ENCODE results near the gene FBRSL1. TPM values are rescaled to one million over a fixed set of nuclear protein-coding genes. Genes with fewer than 3 reads are reported as not detected.

Gene FBRSL1
- total and polyA plus RNA-seq, 2 donors (not counting 3 experiments of a cell fraction or from before 2014, with no cell fraction given): 19.3 to 79.8 TPM

GRCh38 chr12:132529156-132529839 is 39.3 kb downstream of the FBRSL1 start:
- no peak for DNase-seq (ENCODE audit: low read depth, low spot score)
- Histone ChIP-seq H3K79me2 (ENCODE audit: control insufficient read depth, insufficient read depth, low read length) (no peaks in the 10 kb centered on the region), H2AFZ (ENCODE audit: low read depth, low read length) (no peak overlapping the region), H3K27me3 (ENCODE audit: control insufficient read depth in 2 of 2, insufficient read depth in 2 of 2, low read length in 2 of 2) (no peaks in the 10 kb centered on the region), H3K4me1 (ENCODE audit: control insufficient read depth, extremely low read depth, insufficient read depth, low read length) (no peaks in the 10 kb centered on the region), H3K9me1 (replicated peaks; ENCODE audit: control insufficient read depth, extremely low read depth, insufficient read depth, low read length) (no peaks in the 10 kb centered on the region), H3K4me3 (replicated peaks in 1 of 3; ENCODE audit: insufficient read depth in 1 of 3, low read depth in 1 of 3, low read length in 3 of 3) (no peak overlapping the region), H3K27ac (ENCODE audit: insufficient read depth, low read depth, low read length) (no peak overlapping the region), H3K9ac (replicated peaks; ENCODE audit: extremely low read depth, insufficient read depth, low read length) (no peak overlapping the region), H3K36me3 (ENCODE audit: control insufficient read depth in 2 of 2, extremely low read depth in 1 of 2, insufficient read depth in 2 of 2, low read length in 2 of 2) (no peaks in the 10 kb centered on the region), H3K9me3 (replicated peaks; ENCODE audit: control insufficient read depth, insufficient read depth, low read length) (no peaks in the 10 kb centered on the region), H3K4me2 (ENCODE audit: insufficient read depth, low read length) (no peak overlapping the region), H4K20me1 (replicated peaks; ENCODE audit: control insufficient read depth, extremely low read depth, insufficient read depth, low read length) (no peaks in the 10 kb centered on the region)
- intact Hi-C loops (cut with micrococcal nuclease) (loop anchor here (10.0 kb wide), 1 partner anchor 64 kb away; no protein-coding TSS in a partner anchor), dilution Hi-C loops (cut with MboI; ENCODE audit: extremely low pct_ligation_motif_present, low sequenced_read_pairs) (no loop called here)
- CTCF ChIA-PET: interaction anchor here (0.9 to 1.7 kb wide), 3 partner anchors 10 to 375 kb away, joined by 3 to 4 read pairs (median 3); no protein-coding TSS in a partner anchor
- no peak for FAIRE-seq
- TF ChIP-seq POLR2AphosphoS5 (IDR thresholded peaks at IDR 0.05; ENCODE audit: insufficient read depth, low read depth, low read length): no peak
- POLR2A ChIA-PET: no interaction called here
- BruUV-seq (replicated peaks): no TSS peak

DNA sequence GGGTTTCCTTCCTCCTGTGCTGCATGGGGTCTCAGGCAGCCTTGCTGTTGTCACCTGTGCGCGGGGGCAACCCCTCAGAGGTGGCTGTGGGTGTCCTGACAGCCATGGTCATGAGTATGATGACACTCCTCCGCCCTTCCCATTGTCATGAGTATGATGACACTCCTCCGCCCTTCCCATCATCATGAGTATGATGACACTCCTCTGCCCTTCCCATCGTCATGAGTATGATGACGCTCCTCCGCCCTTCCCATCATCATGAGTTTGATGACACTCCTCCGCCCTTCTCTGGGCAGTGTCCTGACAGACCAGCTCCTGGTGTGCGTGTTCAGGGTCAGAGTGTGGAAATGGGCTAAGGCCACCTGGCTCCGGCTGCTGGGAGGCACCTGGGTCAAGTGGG is 40.0 kb downstream of the FBRSL1 start:
- intact Hi-C loops (cut with micrococcal nuclease): loop anchor here (10.0 kb wide), 1 partner anchor 65 kb away; no protein-coding TSS in a partner anchor
- POLR2A ChIA-PET: no interaction called here
- no peak for FAIRE-seq

More for the DNA sequence above, 40.0 kb downstream of the FBRSL1 start:
- CTCF ChIA-PET: interaction anchor here (1.4 to 1.7 kb wide), 2 partner anchors 31 to 376 kb away, joined by 3 read pairs; no protein-coding TSS in a partner anchor
- no peaks in the 10 kb centered on the region for H4K20me1 ChIP-seq (replicated peaks; ENCODE audit: control insufficient read depth, extremely low read depth, insufficient read depth, low read length)
- H3K27me3 ChIP-seq (ENCODE audit: control insufficient read depth in 2 of 2, insufficient read depth in 2 of 2, low read length in 2 of 2): no peaks in the 10 kb centered on the region
- H3K79me2 ChIP-seq (ENCODE audit: control insufficient read depth, insufficient read depth, low read length): no peaks in the 10 kb centered on the region
- no peaks in the 10 kb centered on the region for H3K9me3 ChIP-seq (replicated peaks; ENCODE audit: control insufficient read depth, insufficient read depth, low read length)
- no peak overlapping the region for H3K9ac ChIP-seq (replicated peaks; ENCODE audit: extremely low read depth, insufficient read depth, low read length)
- H3K27ac ChIP-seq (ENCODE audit: insufficient read depth, low read depth, low read length): no peak overlapping the region
- no TSS peak for BruUV-seq (replicated peaks)
- H2AFZ ChIP-seq (ENCODE audit: low read depth, low read length): no peak overlapping the region
- no peaks in the 10 kb centered on the region for H3K36me3 ChIP-seq (ENCODE audit: control insufficient read depth in 2 of 2, extremely low read depth in 1 of 2, insufficient read depth in 2 of 2, low read length in 2 of 2)
- dilution Hi-C loops (cut with MboI; ENCODE audit: extremely low pct_ligation_motif_present, low sequenced_read_pairs): no loop called here
- H3K4me1 ChIP-seq (ENCODE audit: control insufficient read depth, extremely low read depth, insufficient read depth, low read length): no peaks in the 10 kb centered on the region
- TF ChIP-seq FOS (IDR thresholded peaks at IDR 0.05; ENCODE audit: borderline replicate concordance, insufficient read depth, low read length) (no peak), GATA2 (IDR thresholded peaks at IDR 0.05; ENCODE audit: insufficient read depth, insufficient read length, low read depth, low read length) (no peak), POLR2AphosphoS5 (IDR thresholded peaks at IDR 0.05; ENCODE audit: insufficient read depth, low read depth, low read length) (no peak), POLR2A (IDR thresholded peaks at IDR 0.05; ENCODE audit: low read depth, low read length) (no peak), MYC (IDR thresholded peaks at IDR 0.05; ENCODE audit: low read depth, low read length) (no peak), EZH2 (IDR thresholded peaks at IDR 0.05; ENCODE audit: borderline replicate concordance, low read depth, low read length, severe bottlenecking) (no peak), JUN (IDR thresholded peaks at IDR 0.05; ENCODE audit: borderline replicate concordance, insufficient read depth, insufficient read length, low read depth) (no peak)
- TF ChIP-seq, protein P1, sequence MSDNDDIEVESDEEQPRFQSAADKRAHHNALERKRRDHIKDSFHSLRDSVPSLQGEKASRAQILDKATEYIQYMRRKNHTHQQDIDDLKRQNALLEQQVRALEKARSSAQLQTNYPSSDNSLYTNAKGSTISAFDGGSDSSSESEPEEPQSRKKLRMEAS (IDR thresholded peaks at IDR 0.05; ENCODE audit: insufficient read depth, insufficient read length): no peak
- TF ChIP-seq, protein P2, sequence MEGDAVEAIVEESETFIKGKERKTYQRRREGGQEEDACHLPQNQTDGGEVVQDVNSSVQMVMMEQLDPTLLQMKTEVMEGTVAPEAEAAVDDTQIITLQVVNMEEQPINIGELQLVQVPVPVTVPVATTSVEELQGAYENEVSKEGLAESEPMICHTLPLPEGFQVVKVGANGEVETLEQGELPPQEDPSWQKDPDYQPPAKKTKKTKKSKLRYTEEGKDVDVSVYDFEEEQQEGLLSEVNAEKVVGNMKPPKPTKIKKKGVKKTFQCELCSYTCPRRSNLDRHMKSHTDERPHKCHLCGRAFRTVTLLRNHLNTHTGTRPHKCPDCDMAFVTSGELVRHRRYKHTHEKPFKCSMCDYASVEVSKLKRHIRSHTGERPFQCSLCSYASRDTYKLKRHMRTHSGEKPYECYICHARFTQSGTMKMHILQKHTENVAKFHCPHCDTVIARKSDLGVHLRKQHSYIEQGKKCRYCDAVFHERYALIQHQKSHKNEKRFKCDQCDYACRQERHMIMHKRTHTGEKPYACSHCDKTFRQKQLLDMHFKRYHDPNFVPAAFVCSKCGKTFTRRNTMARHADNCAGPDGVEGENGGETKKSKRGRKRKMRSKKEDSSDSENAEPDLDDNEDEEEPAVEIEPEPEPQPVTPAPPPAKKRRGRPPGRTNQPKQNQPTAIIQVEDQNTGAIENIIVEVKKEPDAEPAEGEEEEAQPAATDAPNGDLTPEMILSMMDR (IDR thresholded peaks at IDR 0.05; ENCODE audit: extremely low read depth in 1 of 2, insufficient read depth in 1 of 2, low read depth in 1 of 2, low read length in 2 of 2): no peak
- DNase-seq (ENCODE audit: low read depth, low spot score): no peak
- H3K4me2 ChIP-seq (ENCODE audit: insufficient read depth, low read length): no peak overlapping the region
- no peaks in the 10 kb centered on the region for H3K9me1 ChIP-seq (replicated peaks; ENCODE audit: control insufficient read depth, extremely low read depth, insufficient read depth, low read length)
- H3K4me3 ChIP-seq (replicated peaks in 1 of 3; ENCODE audit: insufficient read depth in 1 of 3, low read depth in 1 of 3, low read length in 3 of 3): no peak overlapping the region
